ENCODE measurements around the gene RNF217.

DNA sequence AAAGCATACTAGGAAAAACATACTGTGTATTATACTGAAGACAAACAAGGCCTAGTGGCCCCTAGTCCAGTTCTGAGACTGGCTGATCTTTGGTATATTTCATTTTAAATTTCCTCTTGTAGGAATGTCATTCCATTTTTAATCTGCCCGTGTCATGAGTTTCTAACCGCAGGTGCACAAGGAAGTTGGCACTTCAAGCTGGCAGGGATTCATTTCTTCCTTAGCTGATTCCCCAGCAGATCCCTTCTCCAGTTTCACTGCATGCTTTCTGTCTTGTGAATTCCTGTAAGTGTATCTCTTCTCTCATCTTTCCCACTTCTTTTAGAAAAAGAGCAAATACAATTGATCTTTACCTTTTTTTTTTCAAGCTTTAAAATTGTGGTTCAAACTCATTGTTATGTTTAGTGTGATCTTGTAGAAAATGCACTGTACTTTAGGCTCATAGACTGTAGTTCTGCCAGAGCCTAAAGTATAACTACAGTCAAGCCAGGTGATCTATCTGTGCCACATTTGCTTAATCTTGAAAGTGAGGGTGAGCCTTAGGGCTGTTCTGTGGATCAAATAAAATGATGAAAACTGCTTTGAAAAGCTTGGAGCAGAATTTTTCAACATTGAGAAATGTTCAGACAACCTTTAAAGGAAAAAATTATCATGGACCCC lies 37.0 kb downstream of the RNF217 start:
- TF ChIP-seq, protein P1, sequence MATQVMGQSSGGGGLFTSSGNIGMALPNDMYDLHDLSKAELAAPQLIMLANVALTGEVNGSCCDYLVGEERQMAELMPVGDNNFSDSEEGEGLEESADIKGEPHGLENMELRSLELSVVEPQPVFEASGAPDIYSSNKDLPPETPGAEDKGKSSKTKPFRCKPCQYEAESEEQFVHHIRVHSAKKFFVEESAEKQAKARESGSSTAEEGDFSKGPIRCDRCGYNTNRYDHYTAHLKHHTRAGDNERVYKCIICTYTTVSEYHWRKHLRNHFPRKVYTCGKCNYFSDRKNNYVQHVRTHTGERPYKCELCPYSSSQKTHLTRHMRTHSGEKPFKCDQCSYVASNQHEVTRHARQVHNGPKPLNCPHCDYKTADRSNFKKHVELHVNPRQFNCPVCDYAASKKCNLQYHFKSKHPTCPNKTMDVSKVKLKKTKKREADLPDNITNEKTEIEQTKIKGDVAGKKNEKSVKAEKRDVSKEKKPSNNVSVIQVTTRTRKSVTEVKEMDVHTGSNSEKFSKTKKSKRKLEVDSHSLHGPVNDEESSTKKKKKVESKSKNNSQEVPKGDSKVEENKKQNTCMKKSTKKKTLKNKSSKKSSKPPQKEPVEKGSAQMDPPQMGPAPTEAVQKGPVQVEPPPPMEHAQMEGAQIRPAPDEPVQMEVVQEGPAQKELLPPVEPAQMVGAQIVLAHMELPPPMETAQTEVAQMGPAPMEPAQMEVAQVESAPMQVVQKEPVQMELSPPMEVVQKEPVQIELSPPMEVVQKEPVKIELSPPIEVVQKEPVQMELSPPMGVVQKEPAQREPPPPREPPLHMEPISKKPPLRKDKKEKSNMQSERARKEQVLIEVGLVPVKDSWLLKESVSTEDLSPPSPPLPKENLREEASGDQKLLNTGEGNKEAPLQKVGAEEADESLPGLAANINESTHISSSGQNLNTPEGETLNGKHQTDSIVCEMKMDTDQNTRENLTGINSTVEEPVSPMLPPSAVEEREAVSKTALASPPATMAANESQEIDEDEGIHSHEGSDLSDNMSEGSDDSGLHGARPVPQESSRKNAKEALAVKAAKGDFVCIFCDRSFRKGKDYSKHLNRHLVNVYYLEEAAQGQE (IDR thresholded peaks at IDR 0.05; ENCODE audit: insufficient replicate concordance, low read depth) = no peak
- TF ChIP-seq, protein P2, sequence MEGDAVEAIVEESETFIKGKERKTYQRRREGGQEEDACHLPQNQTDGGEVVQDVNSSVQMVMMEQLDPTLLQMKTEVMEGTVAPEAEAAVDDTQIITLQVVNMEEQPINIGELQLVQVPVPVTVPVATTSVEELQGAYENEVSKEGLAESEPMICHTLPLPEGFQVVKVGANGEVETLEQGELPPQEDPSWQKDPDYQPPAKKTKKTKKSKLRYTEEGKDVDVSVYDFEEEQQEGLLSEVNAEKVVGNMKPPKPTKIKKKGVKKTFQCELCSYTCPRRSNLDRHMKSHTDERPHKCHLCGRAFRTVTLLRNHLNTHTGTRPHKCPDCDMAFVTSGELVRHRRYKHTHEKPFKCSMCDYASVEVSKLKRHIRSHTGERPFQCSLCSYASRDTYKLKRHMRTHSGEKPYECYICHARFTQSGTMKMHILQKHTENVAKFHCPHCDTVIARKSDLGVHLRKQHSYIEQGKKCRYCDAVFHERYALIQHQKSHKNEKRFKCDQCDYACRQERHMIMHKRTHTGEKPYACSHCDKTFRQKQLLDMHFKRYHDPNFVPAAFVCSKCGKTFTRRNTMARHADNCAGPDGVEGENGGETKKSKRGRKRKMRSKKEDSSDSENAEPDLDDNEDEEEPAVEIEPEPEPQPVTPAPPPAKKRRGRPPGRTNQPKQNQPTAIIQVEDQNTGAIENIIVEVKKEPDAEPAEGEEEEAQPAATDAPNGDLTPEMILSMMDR (IDR thresholded peaks at IDR 0.05; ENCODE audit: insufficient read depth, low read length) = no peak
- no peak for TF ChIP-seq GABPA (IDR thresholded peaks at IDR 0.05; ENCODE audit: low read depth)
